Left lung (tissue), 10 donors: Measurements from ENCODE around the gene KRT76. TPM values are rescaled to one million over a fixed set of nuclear protein-coding genes. Genes with fewer than 3 reads are reported as not detected.
"Not testable (repeated sequence)": the region's sequence is repeated elsewhere in the genome, so short reads cannot be mapped to it uniquely, and the experiment has no call there.

Source experiments
- ATAC-seq: fragments of 200-7000 bp; cut with Tn5 transposase; one replicate; pipeline ENCODE4 v1.9.1; 2020; ENCODE audit warnings: moderate library complexity
- DNase-seq, 4 donors: peaks; one replicate each; pipeline ENCODE4 v3.0.0-alpha.2; 2013 to 2020
- H3K27ac ChIP-seq, 2 donors: fragments of 200-600 bp; sonication (generic) in 1 of 2; one replicate each; pipeline versions ENCODE4 v1.5.0 to v1.8.0; 2020 to 2021
- H3K27me3 ChIP-seq, 2 donors: fragments of 200-600 bp; sonication (generic) in 1 of 2; one replicate each; pipeline versions ENCODE4 v1.5.0 to v1.8.0; 2020 to 2021
- H3K36me3 ChIP-seq, 2 donors: fragments of 200-600 bp; sonication (generic) in 1 of 2; one replicate each; pipeline versions ENCODE4 v1.5.0 to v1.8.0; 2020 to 2021
- H3K4me1 ChIP-seq, 2 donors: fragments of 200-600 bp; one replicate each; pipeline ENCODE4 v1.8.0; 2021
- H3K4me3 ChIP-seq, 2 donors: fragments of 200-600 bp; sonication (generic) in 1 of 2; one replicate each; pipeline versions ENCODE4 v1.5.0 to v1.8.0; 2020 to 2021; ENCODE audit warnings: mild to moderate bottlenecking in 1 of 2
- H3K9me3 ChIP-seq, 2 donors: fragments of 200-600 bp; sonication (generic) in 1 of 2; one replicate each; pipeline versions ENCODE4 v1.5.0 to v1.8.0; 2020 to 2021
- intact Hi-C, 2 donors: fragments of 100-400 bp; cut with DNase I; formaldehyde crosslinking; loops; one replicate each; pipeline versions ENCODE4 v1.11.2 to v1.14.2; 2022
- polyA plus RNA-seq, 6 donors: library from polyadenylated mRNA; unstranded; fragments of 120-200 nt; gene quantifications; one replicate each; pipeline ENCODE4 v1.2.1, GENCODE V29; 2013; ENCODE audit not compliant: insufficient read length in 6 of 6
- total RNA-seq, 2 donors: library from RNA; stranded (reverse); fragmentation: NEBNext Ultra II Directional; extraction: Animal tissue kit (Norgen Biotek cat#: 25700); gene quantifications; one replicate each; pipeline ENCODE4 v1.2.1, GENCODE V29; 2021
- TF ChIP-seq, protein P1 (sequence below), 2 donors: fragments of 200-600 bp; sonication (generic) in 1 of 2; IDR thresholded peaks; one replicate each; pipeline versions ENCODE4 v1.5.0 to v1.8.0; 2021; ENCODE audit warnings: antibody characterized with exemption in 2 of 2
- donor health status: DM: no; HTN: yes; CAD: no.
- donor health status: DM: no; HTN: no; CAD: no.

The KRT76 gene
- total and polyA plus RNA-seq, 8 donors = not detected

DNA sequence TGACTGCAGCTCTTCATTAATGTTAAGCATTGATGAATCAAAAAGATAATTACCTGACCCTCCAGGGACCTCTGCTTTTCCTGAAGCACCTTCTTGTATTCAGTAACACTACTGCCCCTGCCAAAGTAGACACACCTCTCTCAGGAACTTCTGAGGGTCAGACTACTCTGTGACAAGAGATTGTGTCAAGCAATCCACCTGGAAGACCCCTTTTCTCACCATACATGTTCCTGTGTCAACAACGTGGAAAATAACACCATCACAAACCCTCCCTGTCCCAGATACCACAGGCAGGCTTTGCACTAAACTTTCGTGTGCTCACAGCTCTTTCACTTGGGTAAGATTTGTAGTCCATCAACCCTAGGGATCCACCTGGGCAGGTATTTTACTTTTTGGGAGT, 13.2 kb downstream of the KRT76 start:
- no peak for ATAC-seq
- Histone ChIP-seq H3K4me1 (no peaks in the 10 kb centered on the region), H3K27ac (no peak overlapping the region), H3K9me3 (peaks cover 0 to 29% of the 10 kb centered on the region in 2 donors), H3K27me3 (peaks cover 0 to 18% of the 10 kb centered on the region in 2 donors), H3K4me3 (no peak overlapping the region), H3K36me3 (no peaks in the 10 kb centered on the region)
- TF ChIP-seq, protein P1, sequence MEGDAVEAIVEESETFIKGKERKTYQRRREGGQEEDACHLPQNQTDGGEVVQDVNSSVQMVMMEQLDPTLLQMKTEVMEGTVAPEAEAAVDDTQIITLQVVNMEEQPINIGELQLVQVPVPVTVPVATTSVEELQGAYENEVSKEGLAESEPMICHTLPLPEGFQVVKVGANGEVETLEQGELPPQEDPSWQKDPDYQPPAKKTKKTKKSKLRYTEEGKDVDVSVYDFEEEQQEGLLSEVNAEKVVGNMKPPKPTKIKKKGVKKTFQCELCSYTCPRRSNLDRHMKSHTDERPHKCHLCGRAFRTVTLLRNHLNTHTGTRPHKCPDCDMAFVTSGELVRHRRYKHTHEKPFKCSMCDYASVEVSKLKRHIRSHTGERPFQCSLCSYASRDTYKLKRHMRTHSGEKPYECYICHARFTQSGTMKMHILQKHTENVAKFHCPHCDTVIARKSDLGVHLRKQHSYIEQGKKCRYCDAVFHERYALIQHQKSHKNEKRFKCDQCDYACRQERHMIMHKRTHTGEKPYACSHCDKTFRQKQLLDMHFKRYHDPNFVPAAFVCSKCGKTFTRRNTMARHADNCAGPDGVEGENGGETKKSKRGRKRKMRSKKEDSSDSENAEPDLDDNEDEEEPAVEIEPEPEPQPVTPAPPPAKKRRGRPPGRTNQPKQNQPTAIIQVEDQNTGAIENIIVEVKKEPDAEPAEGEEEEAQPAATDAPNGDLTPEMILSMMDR (IDR thresholded peaks at IDR 0.05) = no peak
- no peak for DNase-seq
- intact Hi-C loops = no loop called here

DNA sequence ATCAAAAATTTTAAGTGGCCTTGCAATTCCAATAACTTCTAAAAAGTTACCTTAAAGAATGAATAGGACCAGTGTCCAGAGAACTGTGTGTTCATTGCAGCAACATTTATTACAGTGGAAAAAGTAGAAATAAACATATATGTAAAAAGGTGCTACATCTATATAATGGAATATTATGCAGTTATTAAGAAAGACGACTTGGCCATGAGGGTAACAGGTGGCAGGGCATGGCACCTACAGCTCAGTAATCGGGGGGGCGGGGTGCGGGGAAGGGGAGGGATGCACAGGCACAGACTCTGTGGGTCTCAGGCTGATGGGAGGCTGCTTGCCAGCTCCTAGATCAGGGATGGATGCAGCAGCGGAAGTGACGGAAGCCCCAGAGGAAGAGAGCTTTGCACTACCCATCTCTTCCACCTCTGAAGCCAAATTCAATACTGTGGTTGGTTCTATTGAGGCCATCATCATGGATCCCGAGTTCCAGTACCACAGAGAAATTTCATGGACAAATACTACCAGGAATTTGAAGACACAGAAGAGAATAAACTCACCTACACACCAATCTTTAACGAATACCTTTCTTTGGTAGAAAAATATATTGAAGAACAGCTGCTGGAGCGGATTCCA, 14.0 kb downstream of the KRT76 start:
- intact Hi-C loops = no loop called here
- no peak for ATAC-seq
- TF ChIP-seq, protein P1 (IDR thresholded peaks at IDR 0.05) = no peak
- Histone ChIP-seq H3K27ac (no peak overlapping the region), H3K27me3 (peaks cover 0 to 17% of the 10 kb centered on the region in 2 donors), H3K4me1 (no peaks in the 10 kb centered on the region), H3K4me3 (no peak overlapping the region), H3K36me3 (no peaks in the 10 kb centered on the region), H3K9me3 (peaks cover 0 to 29% of the 10 kb centered on the region in 2 donors)
- no peak for DNase-seq

DNA sequence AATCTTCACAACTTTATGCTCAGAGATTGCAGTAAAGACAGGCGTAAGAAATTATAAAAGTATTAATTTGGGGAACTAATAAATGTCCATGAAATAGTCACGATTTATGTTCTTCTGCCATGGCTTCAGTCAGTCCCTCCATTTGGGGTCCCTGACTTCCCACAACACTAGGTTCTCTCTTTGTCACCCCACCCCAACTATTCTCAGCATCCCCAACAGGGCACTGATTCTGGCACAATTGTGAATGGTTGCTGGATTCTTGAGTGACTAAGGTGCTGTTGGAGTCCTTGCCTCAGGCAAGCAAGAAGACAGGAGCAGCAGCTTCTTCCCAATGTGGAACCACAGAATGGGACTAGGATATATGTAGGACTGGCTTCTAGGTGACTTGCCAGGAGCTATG, 15.3 kb downstream of the KRT76 start:
- intact Hi-C loops = no loop called here
- TF ChIP-seq, protein P1 (IDR thresholded peaks at IDR 0.05) = no peak
- Histone ChIP-seq H3K36me3 (no peaks in the 10 kb centered on the region), H3K9me3 (peaks cover 0 to 29% of the 10 kb centered on the region in 2 donors), H3K4me3 (no peak overlapping the region), H3K27ac (no peak overlapping the region), H3K27me3 (peaks cover 0 to 28% of the 10 kb centered on the region in 2 donors), H3K4me1 (no peaks in the 10 kb centered on the region)
- ATAC-seq (no peak), DNase-seq (no peak)

DNA sequence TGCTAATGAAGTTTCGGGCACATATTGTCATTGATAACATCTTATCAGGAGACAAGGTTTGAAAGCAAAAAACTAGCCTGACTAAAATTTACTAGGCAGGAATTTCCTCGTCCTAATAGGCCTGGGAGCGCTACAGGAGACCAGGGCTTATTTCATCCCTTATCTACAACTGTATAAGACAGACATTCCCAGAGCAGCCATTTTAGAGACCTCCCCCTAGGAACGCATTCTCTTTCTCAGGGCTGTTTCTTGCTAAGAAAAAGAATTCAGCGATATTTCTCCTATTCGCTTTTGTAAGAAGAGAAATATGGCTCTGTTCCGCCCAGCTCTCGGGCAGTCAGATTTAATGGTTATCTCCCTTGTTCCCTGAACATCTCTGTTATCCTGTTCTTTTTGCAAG, 15.9 kb downstream of the KRT76 start:
- H3K27me3 ChIP-seq = peaks cover 0 to 28% of the 10 kb centered on the region in 2 donors
- H3K27ac ChIP-seq, H3K4me1 ChIP-seq, H3K36me3 ChIP-seq, intact Hi-C loops, H3K4me3 ChIP-seq, ATAC-seq, DNase-seq: not testable (repeated sequence)
- peaks cover 0 to 29% of the 10 kb centered on the region in 2 donors for H3K9me3 ChIP-seq

DNA sequence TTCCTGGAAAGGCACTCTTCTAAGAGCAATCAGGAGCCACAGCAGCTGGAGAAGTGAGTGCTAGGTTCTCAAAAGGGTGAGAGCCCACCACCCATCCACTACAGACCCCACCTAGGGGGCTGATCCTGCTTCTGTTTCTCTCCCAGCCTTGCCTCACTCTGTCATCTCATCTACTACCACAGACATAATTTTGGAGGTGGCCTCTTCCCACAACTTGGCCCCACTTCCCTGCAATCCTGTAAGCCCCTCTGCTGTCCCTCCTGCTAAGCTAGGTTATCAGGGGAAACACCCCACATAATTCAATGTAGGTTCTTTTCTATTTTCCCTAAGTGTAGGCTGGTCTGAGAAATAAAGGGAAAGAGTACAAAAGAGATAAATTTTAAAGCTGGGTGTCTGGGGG, 16.5 kb downstream of the KRT76 start:
- H3K4me1 ChIP-seq = no peaks in the 10 kb centered on the region
- TF ChIP-seq, protein P1 (IDR thresholded peaks at IDR 0.05) = no peak
- no peak overlapping the region for H3K27ac ChIP-seq
- ATAC-seq (no peak), DNase-seq (no peak)
- peaks cover 0 to 29% of the 10 kb centered on the region in 2 donors for H3K9me3 ChIP-seq
- no peak overlapping the region for H3K4me3 ChIP-seq
- no peaks in the 10 kb centered on the region for H3K36me3 ChIP-seq
- H3K27me3 ChIP-seq = peaks cover 0 to 28% of the 10 kb centered on the region in 2 donors
- intact Hi-C loops = no loop called here

DNA sequence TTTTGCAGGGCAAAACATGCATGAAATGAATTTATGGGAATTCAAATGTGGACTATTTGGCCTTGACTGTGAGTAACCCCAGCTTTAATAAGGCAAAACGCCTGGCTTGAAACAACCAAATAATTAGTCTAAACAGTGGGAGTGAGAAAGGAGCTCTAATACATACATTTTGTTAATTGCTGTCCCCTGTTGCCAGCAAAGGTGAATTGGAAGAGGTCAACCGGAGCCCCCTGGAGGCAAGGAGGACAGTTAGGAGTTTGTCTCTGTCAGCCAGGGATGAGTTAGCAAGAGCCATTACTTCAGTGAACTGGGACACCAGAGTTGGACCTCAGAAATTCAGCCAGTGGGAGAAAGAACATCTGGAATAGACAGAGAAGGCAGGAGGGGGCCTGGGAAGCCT, 17.4 kb downstream of the KRT76 start:
- peaks cover 0 to 28% of the 10 kb centered on the region in 2 donors for H3K27me3 ChIP-seq
- DNase-seq (no peak), ATAC-seq (no peak)
- H3K27ac ChIP-seq = no peak overlapping the region
- no peaks in the 10 kb centered on the region for H3K4me1 ChIP-seq
- TF ChIP-seq, protein P1 (IDR thresholded peaks at IDR 0.05) = no peak
- H3K9me3 ChIP-seq = peaks cover 0 to 29% of the 10 kb centered on the region in 2 donors
- intact Hi-C loops = no loop called here
- H3K4me3 ChIP-seq = no peak overlapping the region
- H3K36me3 ChIP-seq = no peaks in the 10 kb centered on the region
